Coronary artery (tissue), 2 donors: Measurements from ENCODE around the gene CD34.
A peak's percentile ranks its signal among the peaks of the same experiment; 100 is the strongest.

ENCODE experiments used
- DNase-seq: peaks from one replicate; pipeline ENCODE4 v3.0.0-alpha.2; 2017; ENCODE audit warnings: low spot score
- H3K27ac ChIP-seq, 2 donors: fragments of 200-600 bp; sonication (generic); one replicate each; pipeline ENCODE4 v1.5.1; 2016 to 2019
- H3K4me3 ChIP-seq: fragments of 200-600 bp; sonication (generic); 2 replicates; pipeline ENCODE4 v1.5.1; 2016; ENCODE audit warnings: mild to moderate bottlenecking, moderate library complexity
- TF ChIP-seq, protein P1 (sequence below): fragments of 200-600 bp; sonication (generic); IDR thresholded peaks from one replicate; pipeline ENCODE4 v1.5.1; 2019; ENCODE audit warnings: antibody characterized with exemption

CD34 gene

DNA sequence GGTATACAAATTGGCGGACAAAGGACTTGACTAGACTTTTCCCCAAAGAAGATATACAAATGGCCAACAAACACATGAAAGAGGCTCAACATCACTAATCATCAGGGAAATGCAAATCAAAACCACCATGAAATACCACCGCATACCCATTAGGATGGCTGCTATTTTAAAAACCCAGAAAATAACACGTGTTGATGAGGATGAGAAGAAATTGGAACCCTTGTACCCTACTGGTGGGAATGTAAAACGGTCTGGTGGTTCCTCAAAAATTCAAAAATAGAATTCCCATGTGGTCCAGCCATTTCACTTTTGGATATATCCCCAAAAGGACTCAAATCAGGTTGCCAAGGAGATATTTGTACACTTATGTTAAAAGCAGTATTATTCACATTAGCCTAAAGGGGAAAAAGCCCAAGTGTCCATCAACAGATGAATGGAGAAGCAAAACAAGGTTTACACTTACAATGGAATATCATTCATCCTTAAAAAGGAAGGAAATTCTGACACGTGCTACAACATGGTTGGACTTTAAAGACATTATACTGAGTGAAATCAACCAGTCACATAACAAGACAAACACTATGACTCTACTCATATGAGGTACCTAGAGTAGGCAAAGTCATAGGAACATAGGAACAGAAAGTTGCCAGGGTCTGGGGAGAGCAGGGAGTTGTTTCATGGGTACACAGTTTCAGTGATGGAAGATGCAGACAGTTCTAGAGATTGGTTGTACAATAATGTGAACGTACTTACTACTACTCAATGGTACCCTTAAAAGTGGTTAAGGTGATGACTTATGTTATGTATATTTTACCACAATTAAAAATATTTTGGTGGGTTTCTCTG, 17.0 kb downstream of the CD34 start:
- TF ChIP-seq, protein P1, sequence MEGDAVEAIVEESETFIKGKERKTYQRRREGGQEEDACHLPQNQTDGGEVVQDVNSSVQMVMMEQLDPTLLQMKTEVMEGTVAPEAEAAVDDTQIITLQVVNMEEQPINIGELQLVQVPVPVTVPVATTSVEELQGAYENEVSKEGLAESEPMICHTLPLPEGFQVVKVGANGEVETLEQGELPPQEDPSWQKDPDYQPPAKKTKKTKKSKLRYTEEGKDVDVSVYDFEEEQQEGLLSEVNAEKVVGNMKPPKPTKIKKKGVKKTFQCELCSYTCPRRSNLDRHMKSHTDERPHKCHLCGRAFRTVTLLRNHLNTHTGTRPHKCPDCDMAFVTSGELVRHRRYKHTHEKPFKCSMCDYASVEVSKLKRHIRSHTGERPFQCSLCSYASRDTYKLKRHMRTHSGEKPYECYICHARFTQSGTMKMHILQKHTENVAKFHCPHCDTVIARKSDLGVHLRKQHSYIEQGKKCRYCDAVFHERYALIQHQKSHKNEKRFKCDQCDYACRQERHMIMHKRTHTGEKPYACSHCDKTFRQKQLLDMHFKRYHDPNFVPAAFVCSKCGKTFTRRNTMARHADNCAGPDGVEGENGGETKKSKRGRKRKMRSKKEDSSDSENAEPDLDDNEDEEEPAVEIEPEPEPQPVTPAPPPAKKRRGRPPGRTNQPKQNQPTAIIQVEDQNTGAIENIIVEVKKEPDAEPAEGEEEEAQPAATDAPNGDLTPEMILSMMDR = no peak
- Histone ChIP-seq H3K4me3 (no peak overlapping the region), H3K27ac (peak overlapping the region in 1 of 2 donors; percentile 3)
- no peak for DNase-seq

- TF ChIP-seq, protein P1 = no peak
- DNase-seq = no peak
- H3K4me3 ChIP-seq = no peak overlapping the region
- peak overlapping the region in 1 of 2 donors; percentile 7 for H3K27ac ChIP-seq
Measured at GRCh38 chr1:207892764-207893163, 18.2 kb downstream of the CD34 start.

GRCh38 chr1:207891148-207891547, 19.8 kb downstream of the CD34 start:
- no peak for DNase-seq
- TF ChIP-seq, protein P1 = no peak
- H3K27ac ChIP-seq = peak overlapping the region; percentile 78 to 90
- no peak overlapping the region for H3K4me3 ChIP-seq

- TF ChIP-seq, protein P1 = no peak
- H3K4me3 ChIP-seq = peak overlapping the region; percentile 39
- DNase-seq = peak; percentile 84
- peak overlapping the region; percentile 78 to 90 for H3K27ac ChIP-seq
Measured at GRCh38 chr1:207890136-207890738, 20.7 kb downstream of the CD34 start.

DNA sequence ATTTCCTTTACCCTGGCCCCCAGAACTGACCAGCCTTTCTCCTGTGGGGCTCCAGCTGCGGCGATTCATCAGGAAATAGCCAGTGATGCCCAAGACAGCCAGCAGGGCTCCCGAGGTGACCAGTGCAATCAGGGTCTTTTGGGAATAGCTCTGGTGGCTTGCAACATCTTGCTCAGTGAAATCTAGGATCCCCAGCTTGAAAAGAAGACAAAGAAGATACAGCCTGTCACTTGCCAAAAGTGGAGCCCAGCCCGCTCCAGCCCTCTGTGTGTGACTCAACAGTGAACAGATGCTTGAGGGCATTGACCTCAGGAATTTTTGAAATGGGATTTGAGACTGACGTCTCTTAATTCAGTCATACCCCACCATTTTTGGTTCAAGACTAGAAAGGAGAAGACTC, 22.3 kb downstream of the CD34 start:
- TF ChIP-seq, protein P1 = no peak
- Histone ChIP-seq H3K27ac (peak overlapping the region; percentile 59 to 83), H3K4me3 (no peak overlapping the region)
- no peak for DNase-seq

DNA sequence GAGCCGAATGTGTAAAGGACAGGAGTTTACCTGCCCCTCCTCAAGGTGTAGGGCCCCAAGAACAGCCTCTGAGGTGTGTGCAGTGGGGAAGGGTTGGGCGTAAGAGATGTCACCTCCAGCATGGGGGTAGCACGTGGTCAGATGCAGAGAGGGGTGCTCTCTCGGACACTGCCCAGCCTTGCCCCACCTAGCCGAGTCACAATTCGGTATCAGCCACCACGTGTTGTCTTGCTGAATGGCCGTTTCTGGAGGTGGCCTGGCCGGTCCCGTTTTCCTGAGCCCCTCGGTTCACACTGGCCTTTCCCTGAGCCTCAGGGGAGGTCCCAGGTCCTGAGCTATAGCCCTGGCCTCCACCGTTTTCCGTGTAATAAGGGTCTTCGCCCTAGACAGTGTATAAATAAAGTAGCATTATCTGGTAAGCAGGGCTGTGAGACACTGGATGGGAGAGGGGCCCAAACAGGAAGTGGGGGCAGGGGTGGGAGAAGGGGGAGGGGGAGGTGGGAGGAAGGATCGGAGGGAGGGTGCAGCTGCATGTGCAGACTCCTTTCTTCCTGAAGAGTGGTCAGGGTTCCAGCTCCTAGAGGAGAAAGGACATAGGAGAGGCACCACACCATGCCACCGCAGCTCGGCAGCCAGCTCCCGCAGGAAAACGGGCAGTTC, 23.3 kb downstream of the CD34 start:
- peak overlapping the region in 1 of 2 donors; percentile 83 for H3K27ac ChIP-seq
- TF ChIP-seq, protein P1 = no peak
- no peak for DNase-seq
- H3K4me3 ChIP-seq = no peak overlapping the region
